Hepatocyte (in vitro differentiated cells): ENCODE data around the gene NAMPT. TPM values are rescaled to one million over a fixed set of nuclear protein-coding genes. Genes with fewer than 3 reads are reported as not detected.
A peak's percentile ranks its signal among the peaks of the same experiment; 100 is the strongest.

Experiments used
- DNase-seq: peaks from one replicate; pipeline ENCODE4 v3.0.0-alpha.2; 2016; ENCODE audit warnings: low spot score
- H2AFZ ChIP-seq: fragments of 200-600 bp; sonication (generic); 2 replicates; pipeline ENCODE4 v1.6.0; 2016; ENCODE audit warnings: antibody characterized with exemption, mild to moderate bottlenecking
- H3K27ac ChIP-seq: fragments of 200-600 bp; sonication (generic); 2 replicates; pipeline ENCODE4 v1.5.1; 2016; ENCODE audit warnings: mild to moderate bottlenecking
- H3K27me3 ChIP-seq: fragments of 200-600 bp; sonication (generic); 2 replicates; pipeline ENCODE4 v1.6.1; 2016
- H3K36me3 ChIP-seq: fragments of 200-600 bp; sonication (generic); replicated peaks from 2 replicates; pipeline ENCODE4 v1.5.1; 2016; ENCODE audit warnings: low read depth; ENCODE audit not compliant: insufficient read depth
- H3K4me1 ChIP-seq: fragments of 200-600 bp; sonication (generic); 2 replicates; pipeline ENCODE4 v1.5.1; 2016; ENCODE audit warnings: mild to moderate bottlenecking, moderate library complexity; ENCODE audit not compliant: insufficient read depth
- H3K4me2 ChIP-seq: fragments of 200-600 bp; sonication (generic); 2 replicates; pipeline ENCODE4 v1.6.0; 2016
- H3K4me3 ChIP-seq: fragments of 200-600 bp; sonication (generic); 2 replicates; pipeline ENCODE4 v1.5.1; 2016; ENCODE audit warnings: mild to moderate bottlenecking
- H3K79me2 ChIP-seq: fragments of 200-600 bp; sonication (generic); 2 replicates; pipeline ENCODE4 v1.6.0; 2017; ENCODE audit warnings: mild to moderate bottlenecking
- H3K9me2 ChIP-seq: fragments of 200-600 bp; sonication (generic); replicated peaks from 2 replicates; pipeline ENCODE4 v1.6.0; 2017; ENCODE audit warnings: mild to moderate bottlenecking; ENCODE audit not compliant: insufficient read depth
- H3K9me3 ChIP-seq: fragments of 200-600 bp; sonication (generic); 2 replicates; pipeline ENCODE4 v1.5.1; 2016; ENCODE audit warnings: low read depth, mild to moderate bottlenecking
- H4K20me1 ChIP-seq: fragments of 200-600 bp; sonication (generic); 2 replicates; pipeline ENCODE4 v1.6.0; 2016; ENCODE audit warnings: mild to moderate bottlenecking; ENCODE audit not compliant: insufficient read depth, poor library complexity, severe bottlenecking
- EZH2 ChIP-seq: fragments of 200-600 bp; sonication (generic); IDR thresholded peaks from 2 replicates; pipeline ENCODE4 v1.6.1; 2016; ENCODE audit warnings: antibody characterized with exemption, mild to moderate bottlenecking, borderline replicate concordance
- EZH2phosphoT487 ChIP-seq: fragments of 200-600 bp; sonication (generic); IDR thresholded peaks from one replicate; pipeline ENCODE4 v1.6.1; 2018; ENCODE audit warnings: antibody characterized with exemption, mild to moderate bottlenecking, low read depth, moderate library complexity; ENCODE audit not compliant: unreplicated experiment, severe bottlenecking
- WGBS: methylation state at CpG from one replicate; pipeline ENCODE4 v1.1.6; 2016; ENCODE audit warnings: low lambda C conversion rate; ENCODE audit errors: missing lambda C conversion rate; 5-methylcytosine and 5-hydroxymethylcytosine counted together
- polyA plus RNA-seq: library from polyadenylated mRNA; unstranded; fragments of >200 nt; fragmentation: Nextera tagmentation; extraction: Ambion mirVana; gene quantifications from 2 replicates; pipeline ENCODE4 v1.2.1, GENCODE V29; 2016
- total RNA-seq: library from RNA; depleted of rRNA; stranded (reverse); fragments of >200 nt; gene quantifications from 2 replicates; pipeline ENCODE4 v1.2.3, GENCODE V29; 2014
- TF ChIP-seq, protein P1 (sequence below): fragments of 200-600 bp; sonication (generic); IDR thresholded peaks from 2 replicates; pipeline ENCODE4 v1.5.1; 2016; ENCODE audit warnings: antibody characterized with exemption, mild to moderate bottlenecking; ENCODE audit not compliant: poor library complexity

Gene NAMPT
- total and polyA plus RNA-seq, 2 experiments from 2014 or later: 71.8 to 299 TPM

GRCh38 chr7:106203473-106203872 lies 81.3 kb downstream of the NAMPT start:
- H4K20me1 ChIP-seq: no peaks in the 10 kb centered on the region
- WGBS: 73% methylated on average over 1 of the region's 1 CpG
- no peak for TF ChIP-seq EZH2
- no peak for TF ChIP-seq EZH2phosphoT487
- TF ChIP-seq, protein P1, sequence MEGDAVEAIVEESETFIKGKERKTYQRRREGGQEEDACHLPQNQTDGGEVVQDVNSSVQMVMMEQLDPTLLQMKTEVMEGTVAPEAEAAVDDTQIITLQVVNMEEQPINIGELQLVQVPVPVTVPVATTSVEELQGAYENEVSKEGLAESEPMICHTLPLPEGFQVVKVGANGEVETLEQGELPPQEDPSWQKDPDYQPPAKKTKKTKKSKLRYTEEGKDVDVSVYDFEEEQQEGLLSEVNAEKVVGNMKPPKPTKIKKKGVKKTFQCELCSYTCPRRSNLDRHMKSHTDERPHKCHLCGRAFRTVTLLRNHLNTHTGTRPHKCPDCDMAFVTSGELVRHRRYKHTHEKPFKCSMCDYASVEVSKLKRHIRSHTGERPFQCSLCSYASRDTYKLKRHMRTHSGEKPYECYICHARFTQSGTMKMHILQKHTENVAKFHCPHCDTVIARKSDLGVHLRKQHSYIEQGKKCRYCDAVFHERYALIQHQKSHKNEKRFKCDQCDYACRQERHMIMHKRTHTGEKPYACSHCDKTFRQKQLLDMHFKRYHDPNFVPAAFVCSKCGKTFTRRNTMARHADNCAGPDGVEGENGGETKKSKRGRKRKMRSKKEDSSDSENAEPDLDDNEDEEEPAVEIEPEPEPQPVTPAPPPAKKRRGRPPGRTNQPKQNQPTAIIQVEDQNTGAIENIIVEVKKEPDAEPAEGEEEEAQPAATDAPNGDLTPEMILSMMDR: no peak
- H2AFZ ChIP-seq: no peak overlapping the region
- H3K27ac ChIP-seq: no peak overlapping the region
- H3K36me3 ChIP-seq: no peaks in the 10 kb centered on the region
- no peak overlapping the region for H3K4me2 ChIP-seq
- H3K79me2 ChIP-seq: no peaks in the 10 kb centered on the region
- peaks cover 4% of the 10 kb centered on the region for H3K4me1 ChIP-seq
- H3K4me3 ChIP-seq: no peak overlapping the region
- H3K9me2 ChIP-seq: no peaks in the 10 kb centered on the region
- H3K27me3 ChIP-seq: no peaks in the 10 kb centered on the region
- DNase-seq: no peak
- no peaks in the 10 kb centered on the region for H3K9me3 ChIP-seq

DNA sequence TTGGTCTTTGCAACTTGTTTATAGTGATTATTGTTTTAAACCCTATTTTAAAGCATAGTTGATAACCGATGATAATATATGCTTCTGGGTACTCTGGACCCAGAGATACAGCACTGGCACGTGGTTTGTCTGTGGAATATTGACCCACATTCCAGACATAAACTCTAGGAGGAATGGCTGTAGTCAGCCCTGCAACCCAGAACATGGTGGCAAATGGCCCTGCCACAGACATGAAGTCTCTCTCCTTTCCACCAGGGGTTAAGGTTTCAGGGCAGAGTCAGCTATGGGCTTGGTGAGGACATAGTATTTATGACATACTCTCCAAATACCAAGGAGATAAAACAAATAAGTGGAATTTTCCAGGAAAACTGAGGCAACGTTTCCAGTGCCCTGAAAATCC lies 83.6 kb downstream of the NAMPT start:
- Histone ChIP-seq H4K20me1 (no peaks in the 10 kb centered on the region), H3K9me3 (no peaks in the 10 kb centered on the region), H3K27me3 (no peaks in the 10 kb centered on the region), H3K36me3 (no peaks in the 10 kb centered on the region), H3K4me1 (peaks cover 4% of the 10 kb centered on the region), H3K4me3 (no peak overlapping the region), H3K9me2 (no peaks in the 10 kb centered on the region), H2AFZ (no peak overlapping the region), H3K27ac (peak overlapping the region; percentile 10), H3K79me2 (no peaks in the 10 kb centered on the region), H3K4me2 (no peak overlapping the region)
- DNase-seq: no peak
- TF ChIP-seq, protein P1: no peak
- TF ChIP-seq EZH2 (no peak), EZH2phosphoT487 (no peak)
- 74% methylated on average over 3 of the region's 3 CpGs for WGBS

DNA sequence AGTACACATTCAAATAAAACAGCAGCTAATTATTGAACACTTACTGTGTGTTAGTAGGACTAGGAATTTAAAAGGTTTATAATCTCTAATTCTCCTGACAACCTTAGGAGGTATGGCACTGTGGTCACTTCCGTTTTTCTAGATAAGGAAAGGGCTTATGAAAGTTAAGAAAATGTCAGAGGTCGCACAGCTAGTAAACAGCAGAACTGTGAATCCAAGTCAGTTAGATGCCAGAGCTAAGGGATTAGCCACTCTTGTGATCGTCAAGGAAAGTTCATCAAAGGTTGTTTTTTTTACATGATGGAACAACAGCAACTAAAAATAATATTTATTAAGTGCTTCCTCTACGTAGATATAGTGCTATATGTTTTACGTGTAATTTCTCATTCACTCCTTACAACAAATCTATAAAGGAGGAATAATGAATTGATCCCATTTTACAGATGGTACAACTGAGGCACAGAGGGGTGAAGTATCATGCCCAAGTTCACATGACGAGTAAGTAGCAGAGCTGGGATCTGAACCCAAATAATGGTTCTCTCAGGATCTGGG lies 84.9 kb downstream of the NAMPT start:
- Histone ChIP-seq H4K20me1 (no peaks in the 10 kb centered on the region), H3K79me2 (no peaks in the 10 kb centered on the region), H3K27me3 (no peaks in the 10 kb centered on the region), H3K36me3 (no peaks in the 10 kb centered on the region), H2AFZ (no peak overlapping the region), H3K9me3 (no peaks in the 10 kb centered on the region), H3K4me1 (peaks cover 4% of the 10 kb centered on the region), H3K27ac (peak overlapping the region; percentile 14), H3K9me2 (no peaks in the 10 kb centered on the region), H3K4me2 (no peak overlapping the region), H3K4me3 (no peak overlapping the region)
- DNase-seq: no peak
- 59% methylated on average over 6 of the region's 6 CpGs for WGBS
- TF ChIP-seq EZH2phosphoT487 (no peak), EZH2 (no peak)
- TF ChIP-seq, protein P1: no peak
